GM10847 (cell line): ENCODE results near the gene SFMBT1.

Experiments
- POLR2A ChIP-seq: IDR thresholded peaks from 2 replicates; pipeline ENCODE4 v1.6.1; 2011; ENCODE audit not compliant: insufficient read length; ENCODE audit errors: extremely low read depth

Gene SFMBT1

DNA sequence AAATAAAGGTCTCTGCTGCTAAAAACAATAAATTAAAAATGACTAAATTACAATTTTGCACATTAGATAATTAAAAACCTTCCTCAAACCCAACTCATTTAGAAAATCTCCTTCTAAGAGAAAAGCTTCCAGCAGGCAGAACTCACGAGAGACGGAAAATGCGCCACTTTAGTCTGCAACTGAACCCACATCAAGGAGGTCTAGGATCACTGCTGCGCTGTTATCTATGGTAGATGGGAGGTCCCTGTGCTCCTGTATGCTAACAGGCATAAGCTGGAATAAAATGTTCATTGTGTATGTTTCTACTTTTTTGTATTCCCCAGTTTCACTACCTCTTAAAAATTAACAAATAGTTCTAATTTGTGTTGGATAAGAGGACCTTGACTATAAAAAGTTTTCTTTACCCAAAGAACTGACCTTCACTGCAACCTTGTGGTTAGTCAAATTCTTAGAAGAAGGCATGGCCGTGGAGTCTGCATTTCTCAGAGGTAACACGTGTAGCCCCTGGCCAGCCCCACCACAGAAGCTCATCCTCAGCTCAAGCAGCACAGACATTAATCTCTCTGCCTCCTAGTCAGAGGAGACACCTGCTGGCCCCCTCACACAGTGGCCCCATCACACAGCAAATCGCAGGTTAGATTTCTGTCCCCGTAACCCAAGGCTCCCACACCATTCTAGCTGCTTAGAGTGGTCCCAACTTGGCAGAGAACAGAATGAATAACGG lies 170.8 kb downstream of the SFMBT1 start:
- TF ChIP-seq POLR2A, result no peak

DNA sequence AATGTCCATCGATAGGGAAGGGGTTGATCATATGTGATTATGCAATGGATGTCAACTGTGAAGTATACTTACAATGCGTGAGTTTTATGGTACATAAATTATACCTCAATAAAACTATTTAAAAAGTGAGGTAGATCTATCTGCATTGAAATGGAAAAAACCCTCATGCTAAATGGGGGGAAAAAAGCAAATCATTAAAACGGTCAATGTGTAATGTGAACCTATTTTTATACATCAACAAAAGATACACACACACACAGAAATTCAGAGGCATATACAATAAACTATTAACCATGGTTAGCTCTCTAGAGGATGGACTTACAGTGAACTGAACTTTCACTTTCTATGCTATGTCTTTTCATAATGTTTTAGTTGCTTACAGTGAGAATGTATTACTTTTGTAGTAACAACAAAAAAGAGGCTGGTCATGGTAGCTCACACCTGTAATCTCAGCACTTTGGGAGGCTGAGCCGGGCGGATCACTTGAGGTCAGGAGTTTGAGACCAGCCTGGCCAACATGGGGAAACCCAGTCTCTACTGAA lies 171.6 kb downstream of the SFMBT1 start:
- no peak for TF ChIP-seq POLR2A

DNA sequence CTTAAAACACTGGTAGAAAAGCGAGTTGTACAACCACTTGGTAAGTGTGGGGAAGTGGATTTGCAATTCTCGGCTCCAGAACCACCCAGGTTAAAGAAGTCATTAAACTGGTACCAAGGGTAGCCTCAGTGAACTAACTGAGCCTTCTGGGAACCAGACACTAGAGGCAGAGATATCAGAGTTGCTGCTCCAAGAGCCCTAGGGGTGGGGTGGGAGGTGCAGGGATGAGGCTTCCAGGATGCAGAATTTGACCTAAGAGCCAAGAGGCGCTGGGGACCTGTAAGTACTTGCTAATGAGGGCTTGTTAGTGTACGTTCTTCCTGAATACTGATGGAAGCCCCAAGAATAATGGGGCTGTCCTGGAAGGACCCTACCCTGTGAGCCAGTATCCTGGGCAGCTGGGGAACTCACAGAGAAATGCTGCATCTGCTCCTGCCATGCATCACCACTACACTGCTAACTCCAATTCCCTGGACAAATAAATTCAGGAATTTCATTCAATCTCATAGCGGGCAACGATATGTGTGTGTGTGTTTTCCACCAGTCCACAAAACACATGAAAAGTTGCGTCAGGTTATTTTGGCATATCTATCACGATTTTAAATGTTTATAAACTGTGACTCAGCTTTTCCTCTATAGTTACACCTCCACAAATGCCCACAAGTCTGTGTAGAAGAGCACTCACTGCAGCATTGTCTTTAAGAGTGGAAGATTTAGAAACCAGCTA lies 172.3 kb downstream of the SFMBT1 start:
- TF ChIP-seq POLR2A, result no peak

DNA sequence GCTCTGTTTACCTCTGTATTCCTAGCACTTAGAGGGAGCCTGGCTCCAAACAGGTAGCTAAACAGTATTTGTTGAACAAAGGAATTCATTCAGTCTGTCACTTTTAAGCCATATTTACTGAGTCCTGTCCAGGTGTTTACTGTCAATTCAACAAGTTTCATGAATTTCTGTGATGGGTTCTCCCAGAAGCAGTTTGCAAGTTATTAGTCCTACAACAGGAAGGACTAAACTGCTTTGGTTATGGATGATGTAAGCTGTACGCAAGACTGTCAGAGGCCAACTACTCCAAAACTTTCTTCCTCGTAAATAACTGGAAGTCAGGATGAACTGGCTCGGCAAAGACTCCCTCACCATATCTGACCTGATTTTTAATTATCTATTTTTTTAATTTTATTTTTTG lies 173.6 kb downstream of the SFMBT1 start:
- TF ChIP-seq POLR2A, result no peak

DNA sequence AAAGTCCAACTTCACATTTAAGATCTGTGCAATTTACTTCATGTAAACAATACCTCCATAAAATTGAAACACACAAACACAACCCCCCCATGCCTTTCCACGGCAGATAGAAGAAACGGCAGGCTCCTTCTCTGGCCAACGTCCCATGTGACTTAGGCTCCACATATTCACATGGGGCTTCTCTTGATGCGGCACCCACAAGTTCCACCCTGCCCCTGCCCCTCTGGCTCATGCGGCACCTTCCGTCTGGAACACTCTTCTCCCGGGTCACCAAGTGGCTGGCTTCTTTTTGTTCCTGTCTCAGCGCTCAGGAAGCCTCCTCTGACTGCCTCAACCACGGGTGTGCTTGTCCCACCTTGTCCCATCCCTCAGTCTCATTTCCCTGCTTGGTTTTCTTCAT lies 174.1 kb downstream of the SFMBT1 start:
- no peak for TF ChIP-seq POLR2A

- no peak for TF ChIP-seq POLR2A
These were observed 175.4 kb downstream of the SFMBT1 start for GRCh38 chr3:52870471-52870870.

GRCh38 chr3:52866427-52866826 lies 179.4 kb downstream of the SFMBT1 start:
- no peak for TF ChIP-seq POLR2A

DNA sequence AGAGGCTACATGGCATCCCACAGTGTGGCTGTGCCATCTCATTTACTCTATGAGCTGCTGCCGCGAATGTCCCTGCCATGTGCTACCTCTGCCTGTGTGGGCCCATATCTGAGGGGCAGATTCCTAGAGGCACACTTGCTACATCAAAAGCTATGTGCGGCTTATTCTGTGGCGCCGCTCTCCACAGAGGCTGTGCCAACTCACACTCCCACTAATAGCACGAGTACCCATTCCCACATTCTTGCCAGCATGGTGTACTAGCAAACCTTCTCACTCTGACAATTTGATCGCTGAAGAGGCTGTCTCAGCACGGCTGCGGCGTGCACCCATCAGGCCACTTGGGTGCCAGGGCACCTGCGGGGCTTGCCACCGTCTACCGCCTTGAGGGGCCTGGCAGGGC lies 179.9 kb downstream of the SFMBT1 start:
- TF ChIP-seq POLR2A, result no peak

DNA sequence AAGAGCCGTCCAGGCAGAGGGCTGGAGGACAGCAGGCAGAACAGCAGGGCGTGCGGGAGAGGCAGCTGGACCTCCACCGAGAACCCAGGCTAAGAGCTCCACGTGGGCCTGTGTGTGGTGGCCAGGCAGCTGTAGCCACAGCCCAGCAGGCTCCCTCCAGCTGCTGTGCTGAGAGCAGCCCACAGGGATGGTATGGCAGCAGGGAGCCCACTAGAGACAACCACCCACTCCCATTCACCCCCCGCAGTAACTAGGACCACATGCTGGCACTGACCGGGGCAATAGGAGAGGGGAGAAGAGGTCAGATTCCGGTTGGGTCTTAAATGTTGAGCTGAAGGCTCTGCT lies 185.5 kb downstream of the SFMBT1 start:
- TF ChIP-seq POLR2A, result no peak

- TF ChIP-seq POLR2A, result no peak
These were observed 186.0 kb downstream of the SFMBT1 start for GRCh38 chr3:52859686-52860423.

DNA sequence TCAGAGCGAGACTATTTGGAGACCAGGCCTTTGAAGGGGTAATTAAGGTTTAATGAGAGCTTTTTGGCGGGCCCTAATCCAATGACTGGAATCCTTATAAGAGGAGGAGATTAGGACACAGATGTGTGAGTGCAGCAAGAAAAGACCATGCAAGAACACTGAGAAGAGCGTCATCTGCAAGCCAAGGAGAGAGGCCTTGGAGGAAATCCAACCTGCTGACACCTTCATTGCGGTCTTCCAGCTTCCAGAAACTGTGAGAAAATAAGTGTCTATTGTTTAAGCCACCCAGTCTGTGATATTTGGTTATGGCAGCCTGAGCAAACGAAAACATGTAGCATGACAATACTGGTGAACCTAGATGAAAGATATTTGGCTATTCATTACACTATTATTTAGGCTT lies 188.0 kb downstream of the SFMBT1 start:
- no peak for TF ChIP-seq POLR2A

DNA sequence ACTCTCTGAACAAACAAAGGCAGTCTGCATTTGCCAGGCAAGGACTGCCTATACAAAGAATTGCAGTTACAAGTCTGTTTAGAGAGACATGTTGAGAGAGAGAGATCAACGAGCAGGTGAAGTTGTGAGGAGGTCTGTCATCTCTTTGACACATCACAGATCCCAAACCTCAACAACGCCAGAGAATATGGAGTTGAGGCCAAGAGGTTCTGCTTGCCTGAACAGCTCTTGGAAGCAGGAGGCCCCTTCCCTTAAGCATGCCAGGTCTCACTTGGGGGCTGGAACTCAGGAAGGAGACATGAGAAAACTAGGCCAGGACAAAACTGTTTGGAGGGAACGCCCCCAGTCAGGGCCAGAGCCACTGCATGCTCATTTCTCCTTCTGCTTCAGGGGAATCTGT lies 188.7 kb downstream of the SFMBT1 start:
- TF ChIP-seq POLR2A, result no peak

DNA sequence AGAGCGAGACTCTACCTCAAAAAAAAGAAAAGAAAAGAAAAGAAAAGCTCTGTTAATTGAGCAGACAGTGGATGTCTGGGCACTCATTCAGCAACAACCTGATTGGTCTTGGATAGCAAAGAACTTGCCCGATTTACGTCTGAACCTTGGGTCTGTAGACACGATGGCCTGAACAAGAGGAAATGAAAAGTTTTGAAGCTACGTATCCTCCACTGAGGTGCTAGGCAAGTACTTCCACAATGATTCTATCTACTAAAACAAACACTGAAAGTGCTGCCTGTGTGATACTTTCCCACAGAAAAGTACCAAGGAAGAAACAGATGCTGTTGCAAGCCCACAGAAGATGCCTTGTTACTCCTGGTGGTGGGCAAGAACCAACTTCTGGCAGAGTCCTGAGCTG lies 189.2 kb downstream of the SFMBT1 start:
- no peak for TF ChIP-seq POLR2A

GRCh38 chr3:52854013-52854412 lies 191.9 kb downstream of the SFMBT1 start:
- no peak for TF ChIP-seq POLR2A
